ENCODE results near the gene GCSAML.
"Not testable (repeated sequence)": the region's sequence is repeated elsewhere in the genome, so short reads cannot be mapped to it uniquely, and the experiment has no call there.

The GCSAML gene

GRCh38 chr1:247548769-247549182, at the start of gene GCSAML:
Gene GCSAML, plus strand, starts transcription at chr1:247549134. Its CDS starts 58 bp downstream, at chr1:247549192.
- DNase-seq (ENCODE audit: low read depth in 2 of 2), result no peak

DNA sequence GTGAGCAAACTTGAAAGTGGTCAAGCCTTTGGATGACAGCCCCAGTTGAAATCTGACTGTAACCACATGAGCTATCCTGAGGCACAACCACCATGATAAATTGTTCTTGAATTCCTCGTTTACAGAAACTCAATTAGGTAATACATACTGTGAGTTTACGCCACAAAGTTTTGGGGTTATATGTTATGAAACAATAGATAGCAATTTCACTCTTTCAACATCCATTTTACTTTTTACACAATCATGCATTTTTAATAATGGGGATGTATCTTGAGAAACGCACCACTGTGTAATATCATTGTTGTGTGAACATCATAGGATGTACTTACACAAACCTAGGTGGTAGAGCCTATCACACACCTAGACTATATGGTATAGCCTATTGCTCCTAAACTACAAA, 48.1 kb upstream of the GCSAML start:
- DNase-seq (ENCODE audit: low read depth in 2 of 2), result no peak

- DNase-seq (ENCODE audit: low read depth in 2 of 2), result no peak
Observed at GRCh38 chr1:247506831-247507230, 42.1 kb upstream of the GCSAML start.

DNA sequence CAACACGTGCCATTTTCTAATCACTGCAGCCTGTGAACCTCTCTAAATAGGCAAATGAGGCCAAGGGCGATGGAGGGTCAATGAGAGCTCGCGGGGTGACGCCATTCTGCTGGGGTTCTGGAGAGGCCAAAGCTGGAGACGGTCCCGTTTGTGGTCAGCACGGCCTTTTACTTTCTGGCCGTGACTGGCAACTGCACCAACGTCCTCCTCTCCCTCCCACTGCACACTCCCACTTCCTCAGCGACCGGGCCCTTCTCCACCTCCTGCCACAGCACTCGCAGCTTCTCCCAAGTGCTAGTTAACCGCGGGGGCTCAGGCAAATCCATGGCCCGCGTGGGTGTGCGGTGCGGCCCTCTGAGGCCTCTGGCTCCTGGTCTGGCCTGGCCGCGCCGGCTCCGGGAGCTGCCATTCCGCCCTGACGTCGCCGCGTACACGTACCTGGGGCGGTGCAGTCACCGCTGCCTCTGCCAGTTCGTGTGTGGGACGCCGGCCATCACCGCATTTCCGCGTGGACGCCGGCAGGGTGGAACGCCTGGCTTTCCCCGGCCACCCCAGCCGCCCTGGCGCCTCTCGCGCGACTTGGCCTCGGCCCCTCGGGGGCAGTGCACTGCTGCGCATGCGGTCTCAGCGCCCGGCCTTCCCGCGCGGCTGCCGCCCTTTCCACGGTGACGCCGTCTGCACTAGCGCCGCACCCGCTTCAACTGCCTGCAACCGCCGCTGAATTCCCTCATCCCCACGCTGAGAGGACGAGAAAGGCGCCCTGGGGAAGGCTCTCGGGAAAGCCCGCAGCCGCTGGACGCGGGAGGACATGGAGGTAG, 30.9 kb upstream of the GCSAML start:
- no peak for DNase-seq (ENCODE audit: low read depth in 2 of 2)

DNA sequence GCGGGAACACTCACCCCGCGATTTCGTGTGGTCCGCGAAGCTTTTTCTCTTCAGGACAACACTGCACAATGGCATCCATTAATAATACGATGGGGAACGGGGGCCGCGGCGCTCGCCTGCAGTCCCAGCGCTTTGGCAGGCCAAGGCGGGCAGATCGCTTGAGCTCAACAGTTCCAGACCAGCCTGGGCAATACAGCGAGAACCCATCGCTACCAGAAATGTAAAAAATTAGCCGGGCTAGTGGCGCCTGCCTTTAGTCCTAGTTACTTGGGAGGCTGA, 30.4 kb upstream of the GCSAML start:
- DNase-seq (ENCODE audit: low read depth in 2 of 2), result no peak

- DNase-seq (ENCODE audit: low read depth in 2 of 2), result not testable (repeated sequence)
Observed at GRCh38 chr1:247521886-247522285, 27.0 kb upstream of the GCSAML start.

DNA sequence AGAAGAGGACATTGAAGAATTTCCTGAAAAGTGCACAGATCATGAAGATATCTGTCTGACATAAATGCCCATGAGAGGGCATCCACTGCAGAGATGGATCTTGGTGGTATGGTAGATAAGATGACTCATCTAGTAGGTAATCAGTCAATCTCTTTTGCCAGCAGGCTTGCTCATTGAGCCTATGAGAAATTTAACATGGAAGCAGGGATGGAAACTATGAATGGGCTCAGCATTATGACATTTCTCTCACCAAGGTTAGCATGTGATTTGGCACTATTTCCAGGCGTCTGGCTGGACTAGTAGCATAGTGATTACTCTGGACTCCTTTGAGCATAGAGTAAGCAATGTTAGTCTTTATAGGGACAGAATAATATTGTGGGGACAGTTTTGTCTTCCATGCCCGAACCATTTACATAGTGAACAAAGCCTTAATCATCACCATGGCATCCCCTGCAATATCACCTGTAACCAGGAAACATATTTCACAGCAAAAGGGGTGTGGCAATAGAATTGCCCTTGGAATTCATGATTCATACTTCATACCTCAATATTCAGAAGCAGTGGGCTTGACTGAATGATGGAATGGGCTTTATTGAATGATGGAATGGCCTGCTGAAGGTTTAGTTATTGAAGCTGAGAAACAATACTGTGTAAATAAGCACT, 20.0 kb upstream of the GCSAML start:
- DNase-seq (ENCODE audit: low read depth in 2 of 2), result no peak

DNA sequence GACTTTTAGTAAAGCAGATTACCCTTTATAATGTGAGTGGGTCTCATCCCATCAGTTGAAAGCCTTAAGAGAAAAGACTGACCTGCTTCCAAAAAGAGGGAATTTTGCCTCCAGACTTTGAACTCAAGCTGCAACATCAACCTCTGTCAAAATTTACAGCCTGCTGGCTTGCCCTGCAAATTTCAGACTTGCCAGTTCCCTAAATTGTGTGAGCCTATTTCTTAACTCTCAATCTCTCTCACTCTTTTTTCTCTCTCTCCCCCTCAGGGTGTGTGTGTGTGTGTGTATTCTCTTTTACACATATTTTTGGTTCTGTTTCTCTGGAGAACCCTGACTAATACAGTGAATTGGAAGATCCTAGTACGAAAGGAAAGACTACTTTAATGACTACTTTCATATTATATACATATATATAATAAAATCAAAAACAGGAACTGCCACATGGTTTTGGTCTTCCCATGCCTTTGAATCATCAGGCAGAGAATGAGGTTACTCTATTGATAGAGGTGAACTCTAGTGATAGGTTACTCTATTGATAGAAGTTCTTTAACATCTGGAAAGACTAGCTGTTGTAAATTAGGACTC, 19.1 kb upstream of the GCSAML start:
- no peak for DNase-seq (ENCODE audit: low read depth in 2 of 2)

- no peak for DNase-seq (ENCODE audit: low read depth in 2 of 2)
Observed at GRCh38 chr1:247530785-247531184, 18.1 kb upstream of the GCSAML start.

- DNase-seq (ENCODE audit: low read depth in 2 of 2), result no peak
Observed at GRCh38 chr1:247531937-247532336, 17.0 kb upstream of the GCSAML start.

- no peak for DNase-seq (ENCODE audit: low read depth in 2 of 2)
Observed at GRCh38 chr1:247535402-247535801, 13.5 kb upstream of the GCSAML start.

DNA sequence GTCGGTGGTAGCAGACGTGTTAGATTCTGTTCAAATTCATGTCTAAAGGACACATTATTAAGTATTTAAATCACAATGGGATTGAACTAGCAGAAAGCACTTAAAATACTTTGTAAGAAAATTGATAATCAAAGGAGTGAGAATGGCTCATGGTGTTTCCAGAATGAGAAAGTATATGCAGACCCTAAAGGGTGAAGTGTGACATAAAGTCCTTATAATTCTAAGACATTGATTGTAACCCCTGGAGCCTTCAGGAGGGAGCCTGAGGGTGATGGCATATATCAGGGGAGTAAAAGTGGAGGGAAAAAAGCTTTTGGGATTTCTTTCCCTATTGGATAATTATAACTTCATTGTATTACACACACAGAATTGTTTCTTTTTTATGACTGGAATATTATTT, 12.6 kb upstream of the GCSAML start, which contains the start of gene OR2C3:
Gene OR2C3 (minus strand): TSS at position 101 of the 400 bp plus-strand sequence. CDS start 3,929 bp downstream, outside the sequence.
- no peak for DNase-seq (ENCODE audit: low read depth in 2 of 2)

- no peak for DNase-seq (ENCODE audit: low read depth in 2 of 2)
Observed at GRCh38 chr1:247538561-247538960, 10.4 kb upstream of the GCSAML start.

GRCh38 chr1:247539215-247539614, 9.7 kb upstream of the GCSAML start:
- no peak for DNase-seq (ENCODE audit: low read depth in 2 of 2)

GRCh38 chr1:247540581-247540980, 8.4 kb upstream of the GCSAML start:
- DNase-seq (ENCODE audit: low read depth in 2 of 2), result no peak

DNA sequence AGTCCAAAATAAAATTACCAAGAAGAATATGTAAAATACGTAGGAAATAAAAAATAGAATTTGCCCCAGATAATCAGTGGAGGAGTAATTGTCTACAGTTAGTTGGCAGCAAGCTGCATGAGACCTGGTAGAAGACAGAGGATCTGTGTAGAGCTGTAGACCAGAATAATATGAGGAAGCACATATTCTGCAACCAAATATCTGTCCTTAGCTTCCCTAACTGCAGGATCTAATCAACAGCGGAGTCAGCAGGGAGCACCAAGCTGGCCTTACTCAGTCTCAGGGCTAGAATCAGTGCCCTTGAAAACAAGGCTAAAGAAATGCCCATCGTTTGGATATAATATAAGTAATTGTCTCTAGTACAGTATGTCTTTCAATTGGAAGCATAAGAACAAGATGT, 6.1 kb upstream of the GCSAML start:
- DNase-seq (ENCODE audit: low read depth in 2 of 2), result no peak

- DNase-seq (ENCODE audit: low read depth in 2 of 2), result no peak
Observed at GRCh38 chr1:247548092-247548491, 842 bp upstream of the GCSAML start.

GRCh38 chr1:247551721-247552120, 2.8 kb downstream of the GCSAML start:
- DNase-seq (ENCODE audit: low read depth in 2 of 2), result no peak

DNA sequence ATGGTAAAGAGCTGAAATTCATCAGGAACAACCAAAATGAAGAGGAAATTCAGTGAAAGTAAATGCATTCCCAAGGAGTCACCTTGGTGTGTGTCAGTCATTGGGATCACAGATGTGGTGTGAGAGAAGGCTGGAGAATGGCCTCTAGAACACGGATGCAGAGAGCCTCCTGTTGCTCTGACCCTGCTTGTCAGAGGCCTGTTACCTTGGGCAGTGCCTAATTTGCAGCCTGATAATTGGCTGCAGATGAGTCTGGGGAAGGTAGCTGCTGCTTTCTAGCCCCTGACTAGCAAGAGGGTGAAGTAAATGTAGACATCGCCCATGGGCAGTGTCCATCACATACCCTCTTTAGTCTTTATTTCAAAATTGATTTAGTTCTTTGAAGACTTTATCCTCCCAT, 3.3 kb downstream of the GCSAML start:
- no peak for DNase-seq (ENCODE audit: low read depth in 2 of 2)

DNA sequence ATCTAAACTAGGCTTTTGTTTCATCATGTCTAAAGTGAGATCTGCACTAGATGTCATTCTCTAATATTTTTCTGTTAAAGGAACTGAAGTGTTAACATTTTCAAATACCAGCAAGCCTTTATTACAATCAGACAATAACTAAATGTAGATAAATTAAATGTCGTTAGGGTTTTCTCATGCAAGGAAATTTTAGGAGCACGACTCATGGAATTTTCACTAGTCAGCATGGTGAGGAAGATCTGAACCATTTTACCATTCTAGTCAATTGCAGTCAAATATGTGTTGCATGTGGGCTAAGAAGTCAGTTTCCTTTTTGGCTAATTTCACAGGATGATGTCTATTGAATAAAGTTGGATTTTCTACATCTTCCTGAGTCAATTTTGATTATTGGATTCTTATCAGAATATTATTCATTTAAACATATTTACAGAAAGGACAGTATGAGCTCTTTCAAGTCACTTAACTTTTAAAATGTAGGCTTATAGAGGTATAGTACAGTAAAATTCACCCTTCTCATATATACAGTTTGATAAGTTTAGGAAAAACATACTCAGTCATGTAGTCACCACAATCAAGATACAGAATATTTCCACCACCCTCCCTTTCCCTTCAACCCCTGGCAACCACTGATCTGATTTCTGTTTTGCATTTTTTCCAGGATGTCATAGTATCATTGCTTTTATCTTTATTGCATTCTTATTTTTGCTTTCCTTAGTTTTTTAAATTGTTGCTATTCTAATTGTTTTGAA, 9.2 kb downstream of the GCSAML start:
- DNase-seq (ENCODE audit: low read depth in 2 of 2), result no peak

DNA sequence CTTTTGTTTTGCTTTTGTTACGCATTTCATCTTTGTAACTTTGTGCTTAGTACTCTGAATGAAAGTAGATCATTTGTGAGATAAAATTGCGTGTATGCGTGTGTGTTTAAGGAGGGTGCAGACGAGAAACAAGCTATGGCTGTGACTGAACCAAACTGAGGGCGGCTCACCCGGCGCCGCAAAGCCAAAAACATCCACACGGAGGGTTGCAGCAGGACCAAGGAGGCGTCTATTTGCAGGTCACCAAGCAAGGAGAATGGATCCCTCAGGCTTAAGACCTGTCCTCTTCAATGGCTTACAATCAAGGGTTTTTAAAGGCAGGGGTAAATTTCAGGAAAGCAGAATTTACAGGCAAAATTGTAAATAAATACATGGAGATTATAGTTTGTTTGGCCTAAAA, 12.8 kb downstream of the GCSAML start:
- DNase-seq (ENCODE audit: low read depth in 2 of 2), result no peak

DNA sequence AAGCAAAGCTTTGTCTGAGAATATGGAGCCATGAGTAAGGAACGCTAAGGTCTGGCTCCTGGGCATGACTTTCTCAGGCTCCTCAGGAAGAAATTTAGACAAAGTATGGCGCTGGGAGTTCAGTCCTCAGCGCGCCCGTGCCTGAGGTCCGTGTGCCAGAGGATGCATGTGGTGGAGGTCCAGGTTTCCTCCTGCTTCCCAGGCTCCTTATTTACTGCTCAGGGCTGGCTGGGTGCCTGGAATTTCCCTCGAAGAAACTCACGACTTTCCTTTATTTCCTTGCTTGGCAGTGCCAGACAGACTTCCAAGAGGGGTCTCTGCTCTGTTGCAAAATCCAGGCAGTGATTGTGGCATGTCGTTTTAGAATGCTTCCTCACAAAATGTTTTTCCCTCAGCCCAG, 13.3 kb downstream of the GCSAML start:
- no peak for DNase-seq (ENCODE audit: low read depth in 2 of 2)
